OCI-LY7 (cell line): Measurements from ENCODE around the gene ENHO. TPM values are rescaled to one million over a fixed set of nuclear protein-coding genes. Genes with fewer than 3 reads are reported as not detected.

ENCODE experiments used
- BruUV-seq: library from RNA; stranded (reverse); fragments of 400-500 nt; replicated peaks from 2 replicates; lab custom pipeline; 2021; lab: Mats Ljungman, UMichigan
- CTCF ChIA-PET: fragments of 300-600 bp; sonication (Branson Sonifier 250); formaldehyde crosslinking; loops from one replicate; lab custom pipeline; 2022; ENCODE audit warnings: antibody characterized with exemption; ENCODE audit not compliant: unreplicated experiment; lab: Charles Lee
- POLR2A ChIA-PET: fragments of 300-600 bp; sonication (Branson Sonifier 250); formaldehyde crosslinking; loops from one replicate; lab custom pipeline; 2022; ENCODE audit warnings: antibody characterized with exemption; lab: Charles Lee
- DNase-seq: peaks from one replicate; pipeline ENCODE4 v3.0.0-alpha.2; 2015; ENCODE audit warnings: low spot score
- H2AFZ ChIP-seq: fragments of 200-600 bp; sonication (generic), shearing (Covaris generic); 2 replicates; pipeline ENCODE4 v1.6.1; 2014; ENCODE audit warnings: mild to moderate bottlenecking, antibody characterized with exemption, low read length, moderate library complexity
- H3K27ac ChIP-seq: fragments of 200-600 bp; sonication (generic); 2 replicates; pipeline ENCODE4 v1.5.1; 2014; ENCODE audit warnings: mixed run types, low read depth, mild to moderate bottlenecking, moderate library complexity, low read length, inconsistent platforms; ENCODE audit not compliant: poor library complexity, severe bottlenecking
- H3K36me3 ChIP-seq: fragments of 200-600 bp; sonication (generic); 2 replicates; pipeline ENCODE4 v1.6.1; 2014; ENCODE audit warnings: mild to moderate bottlenecking, antibody characterized with exemption, low read length, moderate library complexity, mixed read lengths; ENCODE audit not compliant: insufficient read depth
- H3K4me1 ChIP-seq: fragments of 200-600 bp; sonication (generic); 2 replicates; pipeline ENCODE4 v1.5.1; 2014; ENCODE audit warnings: mild to moderate bottlenecking, low read length; ENCODE audit not compliant: insufficient read depth, poor library complexity, severe bottlenecking
- H3K4me2 ChIP-seq: fragments of 200-600 bp; sonication (generic); 2 replicates; pipeline ENCODE4 v1.6.1; 2014; ENCODE audit warnings: mild to moderate bottlenecking, low read length
- H3K4me3 ChIP-seq: fragments of 200-600 bp; sonication (generic); 2 replicates; pipeline ENCODE4 v1.5.1; 2014; ENCODE audit warnings: mild to moderate bottlenecking, low read depth, low read length; ENCODE audit not compliant: poor library complexity, severe bottlenecking
- H3K79me2 ChIP-seq: fragments of 200-600 bp; sonication (generic); 2 replicates; pipeline ENCODE4 v1.6.1; 2016; ENCODE audit warnings: low read depth, mild to moderate bottlenecking, low read length, moderate library complexity, mixed read lengths; ENCODE audit not compliant: insufficient read depth
- H3K9me2 ChIP-seq: fragments of 200-600 bp; sonication (generic); 2 replicates; pipeline ENCODE4 v1.6.1; 2016; ENCODE audit warnings: mild to moderate bottlenecking, low read length, mixed read lengths; ENCODE audit not compliant: insufficient read depth
- H3K9me3 ChIP-seq: fragments of 200-600 bp; sonication (generic); 2 replicates; pipeline ENCODE4 v1.6.1; 2014; ENCODE audit warnings: mild to moderate bottlenecking, mixed run types, low read length, mixed read lengths
- H4K20me1 ChIP-seq: fragments of 200-600 bp; sonication (generic); 2 replicates; pipeline ENCODE4 v1.6.1; 2014; ENCODE audit warnings: mild to moderate bottlenecking, antibody characterized with exemption, low read length, moderate library complexity, mixed read lengths; ENCODE audit not compliant: insufficient read depth
- CTCF ChIP-seq: fragments of 200-600 bp; sonication (generic); conservative IDR thresholded peaks from 2 replicates; pipeline ENCODE4 v1.5.1; 2014; ENCODE audit warnings: mild to moderate bottlenecking, antibody characterized with exemption, low read length, moderate library complexity, mixed read lengths
- EZH2phosphoT487 ChIP-seq: fragments of 200-600 bp; sonication (generic); IDR thresholded peaks from 2 replicates; pipeline ENCODE4 v1.6.1; 2018; ENCODE audit warnings: low read depth, borderline replicate concordance, mild to moderate bottlenecking, mixed run types, antibody characterized with exemption, low read length, moderate library complexity, mixed read lengths
- intact Hi-C: fragments of 100-400 bp; cut with micrococcal nuclease; formaldehyde crosslinking; loops from one replicate; pipeline ENCODE4 v1.10.0; 2022; ENCODE audit not compliant: unreplicated experiment
- small RNA-seq: library from RNA; depleted of rRNA; stranded (forward); fragments of <200 nt; gene quantifications from one replicate; pipeline ENCODE3, GENCODE V24; 2014
- total RNA-seq, 2 experiments: library from RNA; depleted of rRNA in 1 of 2; stranded (reverse); fragments of >200 nt in 1 of 2; shearing (Covaris generic) in 1 of 2; gene quantifications; 2 replicates each; pipeline ENCODE4 v1.2.3, GENCODE V29; 2014 to 2022

Gene ENHO
- total RNA-seq, 2 experiments from 2014 or later = 0.91 TPM; not detected in 1

GRCh38 chr9:34475097-34475496, 47.7 kb downstream of the ENHO start:
- CTCF ChIA-PET = no interaction called here

More at GRCh38 chr9:34475097-34475496, 47.7 kb downstream of the ENHO start:
- POLR2A ChIA-PET = no interaction called here
- Histone ChIP-seq H2AFZ (no peak overlapping the region), H3K4me2 (no peak overlapping the region), H3K27ac (no peak overlapping the region), H4K20me1 (no peaks in the 10 kb centered on the region), H3K4me3 (no peak overlapping the region), H3K9me2 (no peaks in the 10 kb centered on the region), H3K36me3 (no peaks in the 10 kb centered on the region), H3K9me3 (no peaks in the 10 kb centered on the region), H3K4me1 (no peaks in the 10 kb centered on the region), H3K79me2 (no peaks in the 10 kb centered on the region)
- peak; percentile 10 for DNase-seq
- no TSS peak for BruUV-seq
- TF ChIP-seq CTCF (no peak), EZH2phosphoT487 (no peak)
- intact Hi-C loops = no loop called here

Small RNA genes within 50 kb of the gene (small RNA-seq; reads per million reads assigned to genes)
- gene RN7SKP24 = not detected

Other genes starting within 250 kb of the ENHO start
- 16.3 and 19.4 TPM in 2 replicates for gene KIF24, start 193.7 kb downstream of the ENHO start, total RNA-seq (2014; rRNA removed; shearing (Covaris generic))
- gene KIF24, start 193.7 kb downstream of the ENHO start, total RNA-seq (2022) = 13.9 and 15.8 TPM in 2 replicates
- 23.8 and 27.7 TPM in 2 replicates for gene NUDT2, start 193.4 kb downstream of the ENHO start, total RNA-seq (2014; rRNA removed; shearing (Covaris generic))
- gene NUDT2, start 193.4 kb downstream of the ENHO start, total RNA-seq (2022) = 26.7 and 28.0 TPM in 2 replicates
- gene MYORG, start 146.1 kb downstream of the ENHO start, total RNA-seq (2014; rRNA removed; shearing (Covaris generic)) = 0.98 and 1.0 TPM in 2 replicates
- 3.9 and 4.0 TPM in 2 replicates for gene MYORG, start 146.1 kb downstream of the ENHO start, total RNA-seq (2022)
- 5.2 and 6.5 TPM in 2 replicates for gene FAM219A, start 64.4 kb downstream of the ENHO start, total RNA-seq (2014; rRNA removed; shearing (Covaris generic))
- gene FAM219A, start 64.4 kb downstream of the ENHO start, total RNA-seq (2022) = 12.7 and 14.3 TPM in 2 replicates
- 0.57 TPM in 1 of 2 replicates, not detected in the other for gene DNAI1, start 64.2 kb downstream of the ENHO start, total RNA-seq (2014; rRNA removed; shearing (Covaris generic))
- 0.55 and 0.97 TPM in 2 replicates for gene DNAI1, start 64.2 kb downstream of the ENHO start, total RNA-seq (2022)
- gene CNTFR, start 66.7 kb upstream of the ENHO start, total RNA-seq (2014; rRNA removed; shearing (Covaris generic)) = not detected in 2 replicates
- not detected in 2 replicates for gene CNTFR, start 66.7 kb upstream of the ENHO start, total RNA-seq (2022)
- 33.6 and 40.3 TPM in 2 replicates for gene RPP25L, start 89.1 kb upstream of the ENHO start, total RNA-seq (2014; rRNA removed; shearing (Covaris generic))
- 31.6 and 33.7 TPM in 2 replicates for gene RPP25L, start 89.1 kb upstream of the ENHO start, total RNA-seq (2022)
- gene DCTN3, start 97.5 kb upstream of the ENHO start, total RNA-seq (2014; rRNA removed; shearing (Covaris generic)) = 79.7 and 80.3 TPM in 2 replicates
- gene DCTN3, start 97.5 kb upstream of the ENHO start, total RNA-seq (2022) = 84.2 and 96.3 TPM in 2 replicates
- 1.4 and 1.9 TPM in 2 replicates for gene ARID3C, start 106.1 kb upstream of the ENHO start, total RNA-seq (2014; rRNA removed; shearing (Covaris generic))
- gene ARID3C, start 106.1 kb upstream of the ENHO start, total RNA-seq (2022) = 0.38 and 0.44 TPM in 2 replicates
- 97.2 and 103 TPM in 2 replicates for gene SIGMAR1, start 114.8 kb upstream of the ENHO start, total RNA-seq (2014; rRNA removed; shearing (Covaris generic))
- 110 TPM in 2 replicates for gene SIGMAR1, start 114.8 kb upstream of the ENHO start, total RNA-seq (2022)
- 78.2 and 90.9 TPM in 2 replicates for gene GALT, start 123.7 kb upstream of the ENHO start, total RNA-seq (2014; rRNA removed; shearing (Covaris generic))
- 61.2 and 62.5 TPM in 2 replicates for gene GALT, start 123.7 kb upstream of the ENHO start, total RNA-seq (2022)
- 16.2 and 16.7 TPM in 2 replicates for gene IL11RA, start 129.2 kb upstream of the ENHO start, total RNA-seq (2014; rRNA removed; shearing (Covaris generic))
- 20.1 and 29.2 TPM in 2 replicates for gene IL11RA, start 129.2 kb upstream of the ENHO start, total RNA-seq (2022)
- gene CCL27, start 139.7 kb upstream of the ENHO start, total RNA-seq (2014; rRNA removed; shearing (Covaris generic)) = 0.72 TPM in 1 of 2 replicates, not detected in the other
- 0.42 and 0.68 TPM in 2 replicates for gene CCL27, start 139.7 kb upstream of the ENHO start, total RNA-seq (2022)
- not detected in 2 replicates for gene CCL19, start 168.3 kb upstream of the ENHO start, total RNA-seq (2014; rRNA removed; shearing (Covaris generic))
- not detected in 2 replicates for gene CCL19, start 168.3 kb upstream of the ENHO start, total RNA-seq (2022)
- gene CCL21, start 187.1 kb upstream of the ENHO start, total RNA-seq (2014; rRNA removed; shearing (Covaris generic)) = not detected in 2 replicates
- gene CCL21, start 187.1 kb upstream of the ENHO start, total RNA-seq (2022) = not detected in 2 replicates